Muscle layer of colon (tissue), 2 donors: Measurements from ENCODE around the gene FAM204A.
A peak's percentile ranks its signal among the peaks of the same experiment; 100 is the strongest.

Experiments
- H3K27ac ChIP-seq: one replicate; pipeline ENCODE4 v1.7.0; 2013; ENCODE audit warnings: low read depth, mild to moderate bottlenecking, low read length, moderate library complexity
- H3K27me3 ChIP-seq, 2 donors: one replicate each; pipeline ENCODE4 v1.7.0; 2013; ENCODE audit warnings: low read length in 2 of 2, mild to moderate bottlenecking in 2 of 2; ENCODE audit not compliant: insufficient read depth in 2 of 2, control insufficient read depth in 1 of 2
- H3K36me3 ChIP-seq: one replicate; pipeline ENCODE4 v1.7.0; 2013; ENCODE audit warnings: mild to moderate bottlenecking, low read length; ENCODE audit not compliant: insufficient read depth
- H3K4me1 ChIP-seq: one replicate; pipeline ENCODE4 v1.7.0; 2013; ENCODE audit warnings: mild to moderate bottlenecking, low read length; ENCODE audit not compliant: insufficient read depth
- H3K4me3 ChIP-seq, 2 donors: one replicate each; pipeline ENCODE4 v1.7.0; 2013; ENCODE audit warnings: low read length in 2 of 2, low read depth in 1 of 2, mild to moderate bottlenecking in 1 of 2, moderate library complexity in 1 of 2
- H3K9ac ChIP-seq: one replicate; pipeline ENCODE4 v1.7.0; 2013; ENCODE audit warnings: low read length
- H3K9me3 ChIP-seq: one replicate; pipeline ENCODE4 v1.7.0; 2013; ENCODE audit warnings: mild to moderate bottlenecking, low read length
- donor health status: abdominal sarcoma.
- donor health status: Adenocarcinoma of cecum.

FAM204A gene

GRCh38 chr10:118277871-118278270 lies 64.3 kb downstream of the FAM204A start:
- H3K27me3 ChIP-seq: no peaks in the 10 kb centered on the region
- H3K9me3 ChIP-seq: no peaks in the 10 kb centered on the region
- no peak overlapping the region for H3K9ac ChIP-seq
- H3K4me3 ChIP-seq: no peak overlapping the region
- H3K4me1 ChIP-seq: peaks cover 11% of the 10 kb centered on the region
- no peak overlapping the region for H3K27ac ChIP-seq
- no peaks in the 10 kb centered on the region for H3K36me3 ChIP-seq

DNA sequence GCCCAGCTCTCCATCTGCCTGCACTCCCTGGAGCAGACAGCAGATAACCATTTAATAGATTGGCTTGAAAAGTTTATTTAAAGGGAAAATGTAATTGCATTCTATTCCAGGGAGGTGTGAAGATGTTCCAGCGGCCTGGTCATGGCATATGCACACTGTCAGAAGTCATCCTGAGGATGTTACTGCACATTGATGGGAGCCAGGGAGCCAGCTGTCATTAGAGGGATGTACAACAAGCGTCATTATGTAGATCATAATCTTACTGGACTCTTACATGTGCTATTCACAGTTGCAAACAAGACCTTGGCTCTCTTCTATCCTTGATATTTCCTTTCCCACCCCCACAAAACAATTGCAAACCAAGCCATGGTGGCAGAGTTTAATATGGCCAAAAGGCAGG lies 65.4 kb downstream of the FAM204A start:
- Histone ChIP-seq H3K9me3 (no peaks in the 10 kb centered on the region), H3K27me3 (no peaks in the 10 kb centered on the region), H3K4me3 (no peak overlapping the region), H3K36me3 (no peaks in the 10 kb centered on the region), H3K9ac (no peak overlapping the region), H3K4me1 (peaks cover 16% of the 10 kb centered on the region), H3K27ac (no peak overlapping the region)

- H3K9ac ChIP-seq: no peak overlapping the region
- no peak overlapping the region for H3K4me3 ChIP-seq
- H3K36me3 ChIP-seq: no peaks in the 10 kb centered on the region
- H3K4me1 ChIP-seq: peaks cover 21% of the 10 kb centered on the region
- H3K9me3 ChIP-seq: no peaks in the 10 kb centered on the region
- no peak overlapping the region for H3K27ac ChIP-seq
- H3K27me3 ChIP-seq: no peaks in the 10 kb centered on the region
These were observed 65.9 kb downstream of the FAM204A start for GRCh38 chr10:118276204-118276603.

GRCh38 chr10:118273662-118274061 lies 68.5 kb downstream of the FAM204A start:
- H3K27ac ChIP-seq: no peak overlapping the region
- peaks cover 24% of the 10 kb centered on the region for H3K4me1 ChIP-seq
- H3K4me3 ChIP-seq: no peak overlapping the region
- H3K27me3 ChIP-seq: no peaks in the 10 kb centered on the region
- no peaks in the 10 kb centered on the region for H3K36me3 ChIP-seq
- H3K9me3 ChIP-seq: no peaks in the 10 kb centered on the region
- no peak overlapping the region for H3K9ac ChIP-seq

DNA sequence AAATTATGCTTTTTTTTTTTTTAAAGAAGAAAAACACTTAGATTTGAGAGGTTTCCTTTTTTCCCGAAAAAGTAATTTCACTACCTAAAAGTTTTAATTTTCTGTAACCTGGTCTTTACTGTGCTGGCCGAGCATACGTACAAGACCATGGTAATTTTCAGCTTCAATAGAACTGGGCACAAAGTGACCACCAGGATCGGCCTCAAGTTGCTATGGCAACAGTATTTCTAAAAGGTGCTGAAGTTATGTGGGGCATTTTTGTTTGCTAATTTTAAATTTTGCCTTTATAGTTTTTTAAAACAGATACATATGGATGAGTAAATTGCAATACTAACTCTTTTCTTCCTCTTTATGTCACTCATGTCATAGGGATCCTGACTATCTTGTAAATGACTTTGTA lies 69.4 kb downstream of the FAM204A start:
- H3K27me3 ChIP-seq: no peaks in the 10 kb centered on the region
- H3K36me3 ChIP-seq: no peaks in the 10 kb centered on the region
- no peak overlapping the region for H3K9ac ChIP-seq
- peaks cover 24% of the 10 kb centered on the region for H3K4me1 ChIP-seq
- H3K9me3 ChIP-seq: no peaks in the 10 kb centered on the region
- peak overlapping the region; percentile 27 for H3K27ac ChIP-seq
- H3K4me3 ChIP-seq: no peak overlapping the region

GRCh38 chr10:118272149-118272721 lies 69.9 kb downstream of the FAM204A start:
- Histone ChIP-seq H3K9ac (peak overlapping the region; percentile 6), H3K27ac (peak overlapping the region; percentile 27), H3K27me3 (no peaks in the 10 kb centered on the region)

DNA sequence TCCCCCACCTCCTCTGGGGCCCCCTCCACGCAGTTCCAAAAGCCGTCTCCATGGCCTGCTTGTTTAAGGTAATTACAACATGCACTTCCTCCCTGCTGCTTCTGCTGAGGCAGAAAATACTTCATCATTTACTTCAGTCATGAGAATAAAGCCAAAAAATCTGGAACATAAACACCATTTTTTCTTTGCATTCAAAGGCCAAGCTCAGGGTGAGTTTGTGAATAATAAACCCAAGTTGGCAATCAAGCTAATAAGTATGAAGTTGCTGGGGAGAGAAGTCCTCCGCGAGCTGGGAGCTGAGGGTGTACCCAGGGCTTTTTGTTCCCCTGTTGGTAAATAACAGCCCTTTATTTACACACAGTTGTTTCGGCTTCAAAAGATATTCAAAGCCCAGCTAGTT lies 70.5 kb downstream of the FAM204A start:
- H3K27ac ChIP-seq: peak overlapping the region; percentile 27
- no peaks in the 10 kb centered on the region for H3K9me3 ChIP-seq
- H3K27me3 ChIP-seq: no peaks in the 10 kb centered on the region
- peak overlapping the region in 1 of 2 donors; percentile 49 for H3K4me3 ChIP-seq
- H3K4me1 ChIP-seq: peaks cover 22% of the 10 kb centered on the region
- peak overlapping the region; percentile 6 for H3K9ac ChIP-seq
- no peaks in the 10 kb centered on the region for H3K36me3 ChIP-seq

More at GRCh38 chr10:118272149-118272721, 69.9 kb downstream of the FAM204A start:
- Histone ChIP-seq H3K9me3 (no peaks in the 10 kb centered on the region), H3K4me1 (peaks cover 24% of the 10 kb centered on the region), H3K36me3 (no peaks in the 10 kb centered on the region), H3K4me3 (peak overlapping the region in 1 of 2 donors; percentile 49)

- H3K9me3 ChIP-seq: no peaks in the 10 kb centered on the region
- no peak overlapping the region for H3K27ac ChIP-seq
- no peak overlapping the region for H3K4me3 ChIP-seq
- H3K36me3 ChIP-seq: no peaks in the 10 kb centered on the region
- no peaks in the 10 kb centered on the region for H3K27me3 ChIP-seq
- no peak overlapping the region for H3K9ac ChIP-seq
- H3K4me1 ChIP-seq: peaks cover 3% of the 10 kb centered on the region
These were observed 75.9 kb downstream of the FAM204A start for GRCh38 chr10:118266098-118266748.

- H3K9ac ChIP-seq: no peak overlapping the region
- H3K27me3 ChIP-seq: no peaks in the 10 kb centered on the region
- no peaks in the 10 kb centered on the region for H3K36me3 ChIP-seq
- H3K4me3 ChIP-seq: no peak overlapping the region
- H3K4me1 ChIP-seq: no peaks in the 10 kb centered on the region
- H3K27ac ChIP-seq: no peak overlapping the region
- H3K9me3 ChIP-seq: no peaks in the 10 kb centered on the region
These were observed 77.2 kb downstream of the FAM204A start for GRCh38 chr10:118264838-118265470.

DNA sequence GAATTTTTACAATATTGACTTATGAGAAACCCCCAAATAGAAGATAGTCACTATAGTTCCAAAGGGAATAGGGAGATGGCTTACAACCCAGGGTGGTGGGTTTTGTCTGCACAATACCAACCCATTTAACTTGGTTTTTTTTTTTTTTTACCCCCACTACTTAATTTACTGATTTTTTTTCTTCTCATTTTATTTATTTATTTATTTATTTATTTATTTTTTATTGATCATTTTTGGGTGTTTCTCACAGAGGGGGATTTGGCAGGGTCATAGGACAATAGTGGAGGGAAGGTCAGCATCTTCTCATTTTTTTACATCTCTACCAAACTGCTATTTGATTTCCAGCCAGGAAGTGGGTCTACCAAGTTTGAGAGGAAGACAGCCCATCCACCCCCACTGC lies 77.9 kb downstream of the FAM204A start:
- Histone ChIP-seq H3K27me3 (no peaks in the 10 kb centered on the region), H3K9me3 (no peaks in the 10 kb centered on the region), H3K9ac (no peak overlapping the region), H3K27ac (no peak overlapping the region), H3K4me3 (no peak overlapping the region), H3K4me1 (no peaks in the 10 kb centered on the region), H3K36me3 (no peaks in the 10 kb centered on the region)

DNA sequence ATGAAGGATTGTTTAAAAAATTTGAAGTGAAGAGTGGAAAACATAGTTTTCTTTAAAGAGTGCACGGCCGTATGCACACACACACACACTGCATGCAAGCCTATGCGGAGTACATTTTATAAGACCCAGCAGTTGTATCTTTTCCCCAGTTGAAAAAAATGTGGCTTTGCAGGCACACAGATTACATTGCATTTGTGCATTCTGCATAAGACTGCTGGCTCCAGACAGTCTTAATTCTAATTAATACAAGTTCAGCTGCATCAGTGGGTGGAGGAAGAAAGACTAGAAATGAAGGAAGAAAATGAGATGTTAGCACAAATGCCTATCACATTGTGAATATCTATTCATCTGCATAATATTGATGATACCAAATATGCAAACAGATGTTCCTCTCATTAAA lies 79.6 kb downstream of the FAM204A start:
- H3K27me3 ChIP-seq: no peaks in the 10 kb centered on the region

More for the DNA sequence above, 79.6 kb downstream of the FAM204A start:
- no peaks in the 10 kb centered on the region for H3K36me3 ChIP-seq
- no peak overlapping the region for H3K27ac ChIP-seq
- no peak overlapping the region for H3K9ac ChIP-seq
- no peaks in the 10 kb centered on the region for H3K9me3 ChIP-seq
- no peak overlapping the region for H3K4me3 ChIP-seq
- no peaks in the 10 kb centered on the region for H3K4me1 ChIP-seq
